Omental fat pad (tissue), 4 donors: Measurements from ENCODE around the gene SCAMP1. TPM values are rescaled to one million over a fixed set of nuclear protein-coding genes. Genes with fewer than 3 reads are reported as not detected.

Source experiments
- ATAC-seq: fragments of 150-250 bp; one replicate; pipeline ENCODE4 v1.9.1; 2016; ENCODE audit warnings: mild to moderate bottlenecking, moderate library complexity; ENCODE audit not compliant: low FRiP score
- DNase-seq: peaks from one replicate; pipeline ENCODE4 v3.0.0-alpha.2; 2019; ENCODE audit warnings: low spot score
- CTCF ChIP-seq, 3 donors: fragments of 450-650 bp; IDR thresholded peaks; one replicate each; pipeline ENCODE4 v1.5.1; 2016 to 2017; ENCODE audit warnings: antibody characterized with exemption in 3 of 3, mild to moderate bottlenecking in 3 of 3, moderate library complexity in 2 of 3
- total RNA-seq, 4 donors: library from RNA; depleted of rRNA; stranded (reverse); fragments of >200 nt; gene quantifications; one replicate each; pipeline ENCODE4 v1.1.0, GENCODE V29; 2016

The SCAMP1 gene
- total RNA-seq, 4 donors from 2014 or later, result 21.2 to 46.5 (median 22.1) TPM

GRCh38 chr5:78519198-78519941, 159.0 kb downstream of the SCAMP1 start:
- DNase-seq (no peak), ATAC-seq (no peak)
- no peak for TF ChIP-seq CTCF (IDR thresholded peaks at IDR 0.05)

DNA sequence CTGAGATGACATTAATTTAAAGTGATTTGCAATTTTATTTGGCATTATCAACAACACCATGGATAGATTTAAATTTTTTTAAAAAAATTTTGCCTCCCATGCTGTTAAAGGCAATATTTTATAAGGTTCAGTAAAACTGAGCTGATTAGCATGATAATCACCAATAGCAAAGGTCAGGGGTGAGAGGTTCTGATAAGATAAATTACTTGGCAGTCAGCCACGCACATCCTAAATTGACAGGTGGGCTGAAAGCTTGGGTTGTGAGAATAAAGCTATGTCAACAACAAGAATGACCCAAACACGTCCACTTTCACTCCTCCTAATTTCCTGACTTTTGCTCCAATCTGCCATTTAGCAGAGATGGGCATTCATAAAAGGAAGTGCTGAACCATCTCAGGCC, 161.0 kb downstream of the SCAMP1 start:
- ATAC-seq, result no peak
- TF ChIP-seq CTCF (IDR thresholded peaks at IDR 0.05), result no peak
- DNase-seq, result no peak

DNA sequence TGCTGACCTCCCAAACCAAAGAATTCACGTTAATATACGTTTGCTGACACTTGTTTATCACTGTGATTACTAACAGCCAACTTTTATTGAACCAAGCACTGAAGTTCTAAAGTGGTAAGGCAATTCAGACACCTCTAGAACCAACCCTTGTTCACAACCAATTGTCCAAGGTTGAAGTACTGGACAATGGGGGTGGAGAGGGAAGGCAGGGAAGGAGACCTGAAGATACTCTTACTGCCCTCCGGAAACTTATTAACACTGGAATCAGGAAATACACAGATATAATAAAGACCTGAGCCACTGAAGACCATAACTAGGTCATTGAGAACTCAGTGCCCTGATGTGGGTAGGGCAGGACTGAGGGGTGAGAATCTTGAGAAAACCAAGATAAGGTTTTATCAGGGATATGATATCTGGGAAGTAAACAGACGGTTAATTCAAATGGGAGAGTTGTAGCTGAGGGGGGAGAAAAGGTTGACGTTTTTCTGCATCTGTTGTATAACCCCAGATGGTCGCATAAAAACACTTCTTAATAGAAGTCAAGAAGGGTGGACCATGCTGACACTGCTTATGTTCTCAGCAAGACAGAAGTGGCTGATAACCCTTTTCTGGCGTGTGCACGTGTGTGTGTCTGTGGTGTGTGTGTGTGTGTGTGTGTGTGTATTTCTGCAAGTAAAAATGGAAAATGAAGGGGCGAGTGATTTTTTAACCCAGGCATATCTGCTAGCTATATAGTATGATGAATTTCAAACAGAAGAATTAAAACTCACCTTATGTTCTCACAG, 162.3 kb downstream of the SCAMP1 start:
- DNase-seq (no peak), ATAC-seq (no peak)
- TF ChIP-seq CTCF (IDR thresholded peaks at IDR 0.05), result no peak

- no peak for DNase-seq
- no peak for ATAC-seq
- no peak for TF ChIP-seq CTCF (IDR thresholded peaks at IDR 0.05)
These were observed 163.1 kb downstream of the SCAMP1 start for GRCh38 chr5:78523314-78524193.

- ATAC-seq (no peak), DNase-seq (no peak)
- no peak for TF ChIP-seq CTCF (IDR thresholded peaks at IDR 0.05)
These were observed 165.7 kb downstream of the SCAMP1 start for GRCh38 chr5:78526049-78526525.

- no peak for TF ChIP-seq CTCF (IDR thresholded peaks at IDR 0.05)
- DNase-seq (no peak), ATAC-seq (peak; percentile 72)
These were observed 166.8 kb downstream of the SCAMP1 start for GRCh38 chr5:78527054-78527859.
